CD4-positive, alpha-beta T cell treated with Interleukin-17A for 1 hour (primary cell): ENCODE data around the gene MTUS2.

Experiments
- DNase-seq: peaks from one replicate; pipeline ENCODE4 v3.0.0-alpha.2; 2020

MTUS2 gene

DNA sequence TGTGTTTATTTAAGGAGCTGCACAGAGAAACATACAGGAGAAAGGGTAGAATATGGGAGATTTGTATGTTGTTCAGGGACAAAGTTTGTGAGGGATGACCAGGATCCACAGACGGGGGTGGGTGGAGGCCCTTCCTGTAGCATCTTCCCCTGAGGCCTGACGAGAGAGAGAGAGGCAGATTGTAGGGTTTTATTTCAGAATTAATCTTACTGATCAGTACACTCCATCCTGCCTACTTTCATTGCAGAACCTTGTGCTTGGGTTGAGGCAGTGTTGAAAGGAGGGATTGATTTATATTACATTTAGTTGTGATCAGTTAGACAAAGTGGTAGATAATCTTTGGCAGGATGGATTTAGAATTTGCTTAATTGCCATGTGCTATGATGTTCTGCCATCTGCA lies 39.6 kb downstream of the MTUS2 start:
- no peak for DNase-seq

DNA sequence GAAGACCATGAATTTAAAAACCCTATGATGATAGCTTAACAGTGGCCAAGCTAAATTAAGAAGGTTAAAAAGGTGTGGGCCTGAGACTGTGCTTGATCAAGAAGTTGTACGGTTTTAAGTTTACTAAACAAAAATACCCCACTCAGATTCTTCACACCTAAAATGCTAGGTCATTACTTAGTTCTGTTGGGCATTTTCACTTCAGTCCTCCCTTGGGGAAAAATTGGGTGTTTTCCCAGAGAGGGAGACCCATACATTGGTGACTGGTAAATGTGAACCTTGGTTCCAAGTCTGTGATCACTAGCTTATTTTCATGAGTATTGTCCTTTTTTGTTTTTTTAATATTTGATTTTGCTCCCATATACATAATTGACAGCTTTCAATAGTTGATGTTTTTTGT lies 44.4 kb downstream of the MTUS2 start:
- no peak for DNase-seq

DNA sequence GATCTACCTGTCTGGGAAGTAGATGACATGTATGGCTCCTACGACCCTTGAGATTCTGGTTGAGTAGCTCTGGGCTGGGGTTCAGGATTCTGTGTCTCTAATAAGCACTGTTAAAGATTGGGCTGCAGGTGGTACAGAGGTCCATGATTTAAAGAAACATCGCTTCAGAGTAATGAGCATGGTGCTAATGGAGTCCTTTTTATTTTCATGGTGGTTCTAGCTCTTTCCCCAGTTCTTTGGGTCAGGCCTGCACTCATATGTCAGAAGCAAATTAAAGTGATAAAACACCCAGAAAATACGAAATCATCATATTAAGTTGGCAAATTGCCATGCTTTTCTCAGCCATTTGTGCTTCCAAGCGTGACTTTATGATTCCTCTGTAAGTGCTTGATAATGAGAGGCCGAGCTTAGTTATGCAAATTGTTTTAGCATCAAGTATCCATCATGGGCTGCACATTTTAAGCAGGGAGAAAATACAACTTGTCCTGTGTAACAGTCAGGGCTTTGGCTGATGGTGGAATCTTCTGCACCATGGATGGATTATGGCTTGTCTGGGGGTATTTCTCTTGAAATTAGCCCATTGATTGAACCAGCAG lies 45.1 kb downstream of the MTUS2 start:
- DNase-seq: no peak

DNA sequence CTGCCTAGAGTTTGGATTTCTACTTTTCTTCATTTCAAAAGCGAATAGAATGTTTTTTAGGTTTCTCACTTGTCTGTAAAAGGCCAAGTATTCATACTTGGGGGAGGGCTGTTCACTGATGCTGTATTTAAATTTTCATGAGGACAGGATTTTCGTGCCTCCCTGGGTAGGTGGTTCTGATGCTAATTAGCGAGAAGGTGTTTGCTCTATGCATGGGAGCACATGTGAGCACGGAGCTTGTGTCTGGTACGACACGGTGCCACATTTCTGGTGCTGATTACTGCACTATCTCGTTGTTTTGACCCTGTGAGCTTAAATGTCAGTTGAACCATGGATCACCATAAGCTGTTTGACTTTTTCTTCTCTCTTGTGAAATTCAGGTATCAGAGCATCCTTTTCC lies 45.8 kb downstream of the MTUS2 start:
- no peak for DNase-seq

DNA sequence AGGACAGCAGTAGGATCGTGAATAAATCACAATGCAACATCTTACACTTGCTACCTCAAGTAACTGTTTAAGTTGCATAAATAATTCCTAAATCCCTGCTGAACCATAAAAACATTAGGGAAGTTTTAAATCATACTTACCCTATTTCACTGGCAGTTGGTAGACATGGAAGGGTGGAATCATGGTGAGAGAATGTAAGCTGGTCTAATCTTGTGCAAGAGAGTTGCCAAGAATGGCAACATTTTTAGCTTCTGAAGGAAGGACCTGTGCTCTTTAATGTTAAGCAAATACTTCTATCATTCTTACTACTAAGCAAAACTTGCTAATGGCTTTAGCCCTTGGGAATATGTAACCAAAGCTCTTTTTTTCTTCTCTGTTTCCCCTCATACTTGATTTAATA lies 46.8 kb downstream of the MTUS2 start:
- no peak for DNase-seq

DNA sequence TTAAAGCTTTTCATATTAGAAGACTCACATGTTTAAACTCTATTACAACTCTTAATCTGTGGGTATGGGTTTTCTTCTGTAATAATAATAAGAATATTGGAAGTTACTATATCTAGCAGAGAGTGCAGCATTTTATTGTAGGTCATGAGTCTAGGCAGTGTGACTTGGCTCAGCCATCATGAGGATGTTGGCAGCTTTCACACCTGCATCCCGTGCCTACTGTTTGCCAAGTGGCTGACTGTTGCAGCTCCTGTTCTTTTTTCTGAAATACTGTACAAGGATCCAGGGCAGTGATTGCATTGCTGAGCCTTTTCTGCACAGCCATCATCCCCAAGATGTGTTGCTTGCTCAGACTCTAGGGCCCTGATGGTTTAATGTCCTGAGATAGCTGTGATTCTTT lies 47.4 kb downstream of the MTUS2 start:
- no peak for DNase-seq

DNA sequence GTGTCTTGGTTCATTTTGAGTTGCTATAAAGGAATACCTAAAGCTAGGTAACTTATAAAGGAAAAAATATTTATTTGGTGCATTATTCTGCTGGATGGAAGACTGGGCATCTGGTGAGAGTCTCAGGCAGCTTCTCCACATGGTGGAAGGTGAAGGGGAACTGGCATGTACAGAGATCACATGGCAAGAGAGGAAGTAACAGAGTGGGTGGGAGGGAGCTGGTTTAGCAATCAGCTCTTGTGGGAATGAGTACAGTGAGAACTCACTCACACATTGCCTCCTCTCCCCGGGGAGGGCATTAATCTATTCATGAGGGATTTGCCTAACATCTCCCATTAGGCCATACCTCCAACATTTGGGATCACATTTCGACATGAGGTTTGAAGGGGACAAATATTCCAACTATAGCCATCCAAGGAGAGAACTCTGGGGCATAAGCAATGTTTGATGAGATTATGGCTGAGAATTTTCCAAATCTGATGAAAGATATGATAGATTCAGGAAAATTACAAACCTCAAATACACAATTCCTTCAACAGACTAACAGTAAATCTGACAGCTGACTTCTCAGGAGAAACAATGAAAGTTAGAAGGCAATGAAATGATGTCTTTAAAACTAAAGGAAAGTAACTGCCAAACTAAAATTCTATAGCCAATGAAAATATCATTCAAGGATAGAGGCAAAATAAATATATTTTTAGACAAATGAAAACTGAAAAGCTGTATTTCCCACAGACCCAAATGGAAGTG lies 52.5 kb downstream of the MTUS2 start:
- DNase-seq: no peak

DNA sequence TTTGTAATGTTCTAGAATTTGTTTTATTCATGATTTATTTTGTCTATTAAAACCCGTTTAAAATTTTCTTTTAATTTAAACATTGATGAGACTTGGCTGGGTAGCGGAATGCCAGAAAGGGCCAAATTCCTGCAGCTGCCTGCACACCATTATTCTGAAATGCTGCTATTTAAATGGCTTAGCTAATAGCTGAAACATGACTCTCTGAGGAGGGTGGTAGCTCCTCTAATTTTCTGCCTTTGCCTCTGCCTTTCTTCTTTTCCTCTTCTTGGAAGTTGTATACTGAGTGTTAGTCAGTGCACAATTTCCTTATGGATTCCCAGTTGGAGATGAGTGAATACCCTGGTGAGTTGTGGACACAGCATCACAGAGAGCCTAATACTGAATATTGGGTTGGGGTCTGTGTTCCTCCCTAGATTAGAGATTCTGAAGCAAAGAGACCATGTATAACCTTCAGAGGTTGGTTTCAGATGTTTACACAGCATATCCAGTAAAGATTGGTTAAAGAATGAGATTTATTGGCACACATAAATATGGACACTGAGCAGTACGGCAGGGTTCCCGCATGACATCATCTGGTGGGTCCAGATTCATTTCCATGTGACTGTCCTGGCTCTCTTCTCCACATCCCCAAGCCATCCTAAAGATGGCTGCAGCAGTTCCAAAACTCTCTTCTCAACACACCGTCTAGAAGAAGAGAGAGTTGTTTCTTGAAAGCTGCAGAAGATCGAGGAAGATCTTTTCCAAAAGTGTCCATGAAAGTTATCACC lies 55.9 kb downstream of the MTUS2 start:
- no peak for DNase-seq

DNA sequence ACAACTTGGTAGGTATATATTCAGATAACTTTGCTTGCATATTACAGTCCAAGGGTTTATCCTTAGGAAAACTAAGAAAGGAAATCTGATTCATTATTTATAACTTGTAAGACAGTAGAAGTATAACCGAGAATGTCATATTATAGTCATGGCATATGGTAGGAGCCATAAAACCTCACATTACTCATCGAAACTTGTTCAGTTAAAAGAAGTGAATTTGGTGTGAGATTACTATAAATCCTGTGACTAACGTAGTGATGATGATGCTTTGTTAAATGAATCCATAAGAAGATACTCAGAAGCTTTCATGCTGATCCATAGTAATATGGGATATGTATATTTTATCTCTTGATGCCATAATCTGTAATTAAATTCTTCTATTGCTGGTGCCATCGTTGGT lies 57.3 kb downstream of the MTUS2 start:
- no peak for DNase-seq

DNA sequence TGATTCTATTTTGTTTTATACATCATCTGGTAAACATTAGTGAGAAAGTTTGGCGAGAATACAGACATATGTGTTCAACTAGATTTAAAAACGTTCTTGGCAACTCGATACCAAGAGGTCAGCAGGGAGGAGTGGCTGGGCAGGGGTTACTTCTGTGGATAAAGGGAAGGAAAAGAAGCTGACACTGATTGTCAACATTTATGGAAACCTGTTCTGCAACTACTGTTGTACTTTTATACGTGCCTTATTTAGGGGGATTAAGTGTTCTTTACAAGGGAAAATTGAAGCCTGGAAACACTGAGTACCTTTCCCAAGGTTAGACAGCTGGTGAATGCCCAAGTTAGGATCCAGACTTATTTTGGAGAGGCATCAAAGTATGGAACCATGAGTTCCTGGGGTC lies 65.0 kb downstream of the MTUS2 start:
- DNase-seq: no peak

DNA sequence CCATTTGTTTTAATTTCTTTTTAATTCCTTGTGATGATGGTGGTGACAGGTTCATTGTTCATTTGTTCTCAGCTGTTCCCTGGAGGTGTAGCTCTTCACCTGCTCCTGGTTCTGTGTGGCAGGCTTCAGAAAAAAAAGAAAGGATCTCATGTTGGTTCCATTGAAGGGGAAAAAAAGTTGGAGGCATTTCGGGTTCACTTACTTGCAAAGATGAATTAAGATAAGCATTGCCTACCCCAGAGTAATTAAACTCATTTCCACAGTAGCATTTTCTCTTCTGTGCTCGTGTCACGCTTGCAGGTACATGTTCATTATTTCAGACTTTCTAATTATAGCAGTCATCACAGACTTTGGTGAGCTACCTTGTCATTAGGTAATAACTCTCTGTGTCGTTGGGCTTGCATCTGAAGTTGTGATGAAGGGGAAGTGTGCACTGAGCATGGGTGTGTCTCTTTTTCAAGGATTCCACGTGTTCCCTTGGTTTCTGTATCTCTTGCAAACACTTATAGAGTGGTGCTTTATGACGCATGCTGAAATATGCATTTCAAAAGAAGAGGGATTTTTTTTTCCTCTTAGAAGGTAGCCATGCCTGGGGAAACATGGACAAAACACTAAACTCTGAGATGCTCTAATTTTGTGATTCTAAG lies 69.1 kb downstream of the MTUS2 start:
- DNase-seq: no peak

DNA sequence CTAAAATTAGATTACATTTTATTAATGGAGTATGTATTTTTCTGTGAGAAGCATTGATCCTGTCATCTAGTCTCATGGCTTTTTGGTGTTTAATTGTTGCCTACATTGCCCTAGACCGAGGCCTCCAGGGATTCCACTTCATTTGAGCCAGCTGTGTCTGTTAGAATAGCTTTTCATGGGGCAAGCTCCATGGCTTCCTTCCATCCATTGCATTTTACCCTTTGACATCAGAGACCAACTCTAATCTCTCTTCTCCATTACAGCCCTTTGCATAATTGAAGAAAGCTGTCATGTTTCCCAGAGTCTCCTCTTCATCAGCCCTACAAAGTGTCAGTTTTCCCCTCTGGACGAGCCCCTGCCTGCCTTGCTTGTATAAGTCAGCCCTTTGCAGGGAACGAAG lies 70.6 kb downstream of the MTUS2 start:
- DNase-seq: no peak

DNA sequence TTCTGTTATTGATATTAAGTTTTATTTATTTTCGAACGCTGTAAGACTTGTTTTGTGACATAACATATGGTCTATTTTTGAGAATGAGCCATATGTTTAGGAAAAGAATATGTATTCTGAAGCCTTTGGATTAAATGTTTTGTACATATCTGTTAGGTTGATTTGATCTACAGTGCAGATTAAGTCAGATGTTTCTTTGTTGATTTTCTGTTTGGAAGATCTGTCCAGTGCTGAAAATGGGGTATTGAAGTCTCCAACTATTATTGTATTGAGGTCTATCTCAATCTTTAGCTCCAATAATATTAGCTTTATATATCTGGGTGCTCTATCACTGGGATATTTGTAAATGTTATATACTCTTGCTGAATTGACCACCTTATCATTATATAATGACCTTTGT lies 97.9 kb downstream of the MTUS2 start:
- DNase-seq: no peak

DNA sequence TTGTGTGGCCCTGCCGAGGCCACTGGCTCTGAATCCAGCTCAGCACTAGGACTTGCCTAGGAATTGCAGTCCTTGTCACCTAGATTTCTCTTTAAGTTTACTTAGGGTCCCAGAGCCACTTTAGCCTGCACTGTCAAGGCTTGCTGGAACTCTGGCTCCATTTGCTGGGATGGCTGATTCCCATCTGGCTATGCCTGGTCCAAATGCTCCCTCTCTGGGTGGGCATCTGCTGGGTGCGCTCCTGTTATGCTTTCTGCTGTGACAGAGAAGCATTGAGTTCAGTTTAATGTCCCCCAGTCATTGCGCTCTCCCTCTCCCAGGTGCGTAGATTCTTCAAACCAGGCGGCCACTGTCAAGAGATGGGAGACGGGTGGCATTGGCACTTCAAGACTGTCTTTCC lies 102.2 kb downstream of the MTUS2 start:
- DNase-seq: no peak

DNA sequence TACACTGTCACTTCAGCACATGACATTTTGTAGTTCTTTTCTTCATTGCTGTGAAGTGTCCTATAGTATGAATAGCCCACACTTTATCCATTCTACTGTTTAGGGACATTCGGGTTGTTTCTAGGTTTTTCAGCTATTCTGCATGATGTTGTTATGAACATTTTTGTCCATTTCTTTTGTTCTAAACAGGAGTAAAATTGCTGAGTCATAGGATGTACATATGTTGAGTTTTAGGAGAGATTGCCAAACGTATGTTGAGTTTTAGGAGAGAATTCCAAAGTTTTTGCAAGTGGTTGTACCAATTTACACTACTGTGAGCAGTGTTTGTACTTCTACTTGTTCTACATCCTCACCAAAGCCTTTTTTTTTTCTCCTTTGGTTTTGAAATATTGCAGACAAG lies 115.0 kb downstream of the MTUS2 start:
- no peak for DNase-seq

DNA sequence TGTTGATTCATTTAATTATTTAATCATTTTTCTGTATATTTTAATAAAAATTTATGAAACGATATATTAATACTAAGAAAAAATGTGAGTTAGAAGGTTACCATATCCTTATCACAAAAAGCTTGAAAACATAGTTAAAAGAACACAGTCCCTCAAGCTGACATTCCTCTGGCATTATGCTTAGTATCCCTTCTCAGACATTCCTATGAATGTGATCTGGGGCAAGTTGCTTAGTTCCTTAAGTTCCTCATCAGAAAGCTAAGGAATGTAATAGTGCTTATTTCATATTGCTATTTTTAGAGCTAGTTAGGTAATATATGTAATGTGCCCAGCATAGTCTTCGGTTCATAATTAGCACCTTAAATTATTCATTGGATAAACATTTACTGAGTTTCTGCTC lies 122.8 kb downstream of the MTUS2 start:
- no peak for DNase-seq

DNA sequence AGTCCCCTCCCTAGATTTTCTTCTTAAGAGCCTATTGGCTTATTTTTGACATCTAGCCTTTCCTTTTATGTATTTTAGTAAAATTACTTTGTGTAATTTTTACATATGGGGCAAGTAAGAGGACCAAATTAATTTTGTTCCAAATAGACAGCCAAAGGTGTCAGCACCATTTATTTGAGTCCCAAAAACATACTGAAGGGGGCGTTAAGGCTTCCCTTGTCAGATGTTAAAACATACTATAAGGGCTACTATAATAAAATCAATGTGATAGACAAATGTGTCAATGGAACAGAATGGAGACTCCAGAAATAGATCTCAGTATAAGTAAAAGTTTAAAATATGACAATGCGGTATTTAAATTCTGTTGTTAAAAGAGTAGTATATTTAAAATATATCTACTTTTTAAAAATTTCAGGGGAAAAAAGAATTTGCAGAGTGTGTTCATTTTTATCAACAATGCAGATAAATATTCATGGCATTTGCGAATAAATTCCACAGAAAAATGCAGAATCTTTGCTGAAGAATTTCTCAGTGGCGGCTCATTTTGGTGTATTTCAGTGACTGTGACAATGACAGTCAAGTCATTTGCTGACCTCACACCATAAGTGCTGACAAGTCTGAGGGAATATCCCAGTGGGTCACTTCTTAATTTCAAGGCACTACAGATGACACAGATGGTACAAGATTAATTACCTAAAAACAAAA lies 133.7 kb downstream of the MTUS2 start:
- no peak for DNase-seq

DNA sequence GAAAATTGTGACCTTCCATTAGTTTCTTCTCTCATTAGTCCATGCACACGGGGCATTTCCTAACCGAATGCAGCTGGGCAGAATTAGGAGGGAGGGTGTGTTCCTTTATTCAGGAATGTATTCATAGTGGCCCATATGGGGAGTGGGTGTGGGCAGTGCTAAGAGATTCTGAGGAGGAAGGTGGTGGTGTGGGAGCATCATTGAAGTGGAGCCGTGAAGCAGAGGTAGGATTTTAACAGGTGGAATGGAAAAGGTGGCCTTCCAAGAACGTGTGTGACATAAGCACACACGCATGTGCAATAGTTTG lies 134.2 kb downstream of the MTUS2 start:
- no peak for DNase-seq

DNA sequence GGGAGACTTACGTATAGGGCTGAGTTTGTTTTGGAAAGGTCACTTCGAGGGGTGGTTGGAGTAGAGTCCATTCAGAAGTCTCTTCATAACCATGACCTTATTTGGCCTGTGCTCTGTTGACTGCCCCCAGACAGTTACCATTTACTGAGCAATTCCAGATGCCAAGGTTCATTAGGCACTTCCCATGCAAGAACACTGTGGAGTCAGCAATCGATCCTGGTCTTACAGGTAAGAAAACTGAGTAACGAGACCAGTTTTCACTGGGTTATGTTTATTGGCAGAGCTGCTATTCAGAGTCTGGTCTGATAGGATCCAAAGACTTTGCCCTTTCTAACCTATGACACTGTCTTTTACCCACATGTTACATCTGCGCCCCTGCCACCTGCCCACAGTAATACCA lies 134.7 kb downstream of the MTUS2 start:
- no peak for DNase-seq

DNA sequence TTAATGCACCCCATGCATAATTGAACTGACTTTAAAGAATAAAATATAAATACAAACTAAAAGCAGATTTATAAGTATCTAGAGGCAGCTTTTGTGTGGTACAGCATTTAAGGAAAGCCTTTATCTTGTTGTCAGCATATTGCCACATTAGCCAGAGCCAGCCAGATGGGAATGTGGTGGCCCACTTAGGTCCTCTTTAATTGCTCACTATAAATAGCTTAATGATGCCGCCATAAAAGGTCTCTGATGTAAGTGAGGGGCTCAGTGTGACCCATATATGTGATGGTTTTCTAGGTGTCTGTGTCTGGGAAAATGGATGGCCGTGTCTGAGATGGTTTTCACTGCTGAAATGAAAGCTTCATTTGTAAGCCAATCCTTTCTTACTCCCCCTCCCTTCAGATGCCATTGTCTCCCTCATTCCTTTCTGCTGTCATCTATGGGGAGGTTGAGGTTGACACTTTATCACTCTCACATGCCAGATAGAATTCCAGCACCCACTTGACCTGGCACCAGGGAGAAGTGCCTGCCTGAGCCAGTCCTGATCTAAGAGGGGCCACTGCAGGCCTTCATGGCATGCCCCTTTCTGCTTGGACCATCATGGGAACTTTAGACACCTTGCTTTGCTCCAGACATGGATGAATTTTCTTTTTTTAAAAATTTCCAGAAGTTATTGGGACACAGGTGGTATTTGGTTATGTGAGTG lies 135.3 kb downstream of the MTUS2 start:
- no peak for DNase-seq

DNA sequence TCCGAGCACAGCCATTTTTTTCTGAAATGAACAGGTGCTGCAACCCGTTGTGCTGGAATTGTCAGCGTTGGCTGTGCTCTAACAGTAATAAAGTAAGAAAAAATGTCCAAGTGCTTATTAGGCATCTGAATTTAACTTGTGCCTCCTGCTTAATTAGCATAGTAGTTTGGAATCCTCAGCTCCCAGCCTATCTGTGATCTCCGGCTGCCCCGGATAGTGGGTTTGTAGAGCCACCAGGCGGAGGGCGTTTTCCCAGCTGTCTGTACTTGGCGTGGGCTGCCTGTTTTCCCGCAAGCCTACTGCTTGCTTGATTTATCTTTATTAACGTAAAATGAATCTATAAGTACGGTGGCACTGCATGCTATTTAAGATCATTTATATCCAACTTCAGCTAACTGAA lies 137.9 kb downstream of the MTUS2 start:
- no peak for DNase-seq

DNA sequence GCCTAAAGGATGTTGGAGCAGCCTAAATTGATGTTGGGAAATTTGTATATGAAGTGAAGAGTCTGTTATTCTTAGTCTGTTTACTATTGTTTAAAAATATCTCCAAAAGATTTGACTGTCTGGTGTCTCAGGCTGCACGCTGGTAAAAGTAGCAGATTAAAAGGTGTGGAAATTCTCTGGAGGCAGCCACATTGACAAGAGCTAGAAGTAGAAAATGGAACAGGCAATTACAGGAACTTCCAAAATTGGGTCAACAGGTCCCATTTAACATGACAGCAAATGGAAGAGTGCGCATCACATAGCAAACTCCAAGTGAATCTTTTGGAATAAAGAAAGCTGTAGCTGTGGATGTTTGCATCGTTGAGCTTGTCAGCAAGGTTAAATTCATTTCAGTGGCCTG lies 138.3 kb downstream of the MTUS2 start:
- DNase-seq: no peak

DNA sequence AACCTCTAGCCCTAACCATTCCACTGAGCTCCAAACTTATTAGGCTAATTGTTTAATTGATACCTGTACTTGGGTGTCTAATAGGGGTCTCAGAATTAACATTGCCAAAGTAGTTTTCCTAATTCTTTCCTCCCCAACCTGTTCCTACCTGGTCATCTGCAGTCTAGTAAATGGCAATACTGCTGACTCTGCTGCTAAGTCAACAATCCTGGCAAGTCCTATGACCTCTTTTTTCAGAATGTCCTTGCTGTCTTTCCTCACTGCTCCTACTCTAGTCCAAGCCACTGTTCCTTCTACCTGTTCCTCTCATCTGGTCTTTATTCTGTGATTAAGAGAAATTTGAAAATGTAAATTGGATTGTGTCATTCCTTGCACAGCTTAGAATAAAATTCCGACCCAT lies 143.9 kb downstream of the MTUS2 start:
- DNase-seq: no peak
